Measurements from ENCODE around the gene NISCH.

DNA sequence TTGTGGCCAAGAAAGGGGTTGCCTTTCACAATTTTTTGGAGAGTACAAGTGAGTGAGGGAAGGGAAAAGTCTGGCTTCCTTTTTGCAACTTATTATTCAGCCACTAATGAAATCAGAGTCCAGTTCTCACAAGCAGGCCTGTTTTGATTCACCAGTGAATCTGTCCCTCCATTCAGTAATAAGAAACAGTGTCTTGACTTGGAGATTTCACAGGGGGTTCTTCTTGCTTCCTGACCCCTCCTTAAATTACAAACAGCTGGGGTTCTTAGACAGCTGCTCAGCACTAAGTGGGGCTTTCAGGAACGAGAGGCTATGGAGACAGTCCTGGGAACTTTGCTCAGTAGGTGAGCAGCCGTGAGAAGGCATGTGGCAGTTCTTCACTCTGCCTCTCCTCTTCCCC is 35.0 kb upstream of the NISCH start:
- no peak for TF ChIP-seq POLR2A (IDR thresholded peaks at IDR 0.05)
- TF ChIP-seq, protein P1, sequence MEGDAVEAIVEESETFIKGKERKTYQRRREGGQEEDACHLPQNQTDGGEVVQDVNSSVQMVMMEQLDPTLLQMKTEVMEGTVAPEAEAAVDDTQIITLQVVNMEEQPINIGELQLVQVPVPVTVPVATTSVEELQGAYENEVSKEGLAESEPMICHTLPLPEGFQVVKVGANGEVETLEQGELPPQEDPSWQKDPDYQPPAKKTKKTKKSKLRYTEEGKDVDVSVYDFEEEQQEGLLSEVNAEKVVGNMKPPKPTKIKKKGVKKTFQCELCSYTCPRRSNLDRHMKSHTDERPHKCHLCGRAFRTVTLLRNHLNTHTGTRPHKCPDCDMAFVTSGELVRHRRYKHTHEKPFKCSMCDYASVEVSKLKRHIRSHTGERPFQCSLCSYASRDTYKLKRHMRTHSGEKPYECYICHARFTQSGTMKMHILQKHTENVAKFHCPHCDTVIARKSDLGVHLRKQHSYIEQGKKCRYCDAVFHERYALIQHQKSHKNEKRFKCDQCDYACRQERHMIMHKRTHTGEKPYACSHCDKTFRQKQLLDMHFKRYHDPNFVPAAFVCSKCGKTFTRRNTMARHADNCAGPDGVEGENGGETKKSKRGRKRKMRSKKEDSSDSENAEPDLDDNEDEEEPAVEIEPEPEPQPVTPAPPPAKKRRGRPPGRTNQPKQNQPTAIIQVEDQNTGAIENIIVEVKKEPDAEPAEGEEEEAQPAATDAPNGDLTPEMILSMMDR (IDR thresholded peaks at IDR 0.05): no peak

All from testis (tissue), 2 donors.